K562 (cell line): ENCODE data around the gene PYGO2. TPM values are rescaled to one million over a fixed set of nuclear protein-coding genes. Genes with fewer than 3 reads are reported as not detected.

Source experiments
- ATAC-seq: fragments of 200-7000 bp; cut with Tn5 transposase; 3 replicates; pipeline ENCODE4 v1.9.1; 2020; ENCODE audit warnings: moderate library complexity
- BruUV-seq: library from RNA; stranded (reverse); fragments of 400-500 nt; replicated peaks from 2 replicates; lab custom pipeline; 2021; lab: Mats Ljungman, UMichigan
- CTCF ChIA-PET: fragments of 300-600 bp; formaldehyde crosslinking; extraction: SDS; loops from one replicate; lab custom pipeline; 2021; ENCODE audit warnings: low intra/inter-chr PET ratio; lab: Yijun Ruan, JAX
- POLR2A ChIA-PET: fragments of 300-600, 350-650 bp; sonication (Branson Sonifier 250); formaldehyde crosslinking; extraction: SDS; loops from one replicate; lab custom pipeline; 2021; ENCODE audit warnings: antibody characterized with exemption, inconsistent platforms; lab: Yijun Ruan, JAX
- DNase-seq, 4 experiments: peaks; one replicate each; pipeline versions ENCODE4 v3.0.0 to v3.0.0-alpha.2; 2011 to 2018; ENCODE audit warnings: low spot score in 3 of 4, mixed read lengths in 3 of 4; ENCODE audit errors: extremely low read depth in 1 of 4
- FAIRE-seq: peaks from 2 replicates; lab custom pipeline; 2011; peaks lifted over from hg19 to GRCh38; lab: Jason Lieb, UNC
- H2AFZ ChIP-seq: 2 replicates; pipeline ENCODE4 v1.6.0; 2011; ENCODE audit warnings: low read depth, low read length, control low read depth, inconsistent platforms
- H3K27ac ChIP-seq: fragments of 200-600 bp; 3 replicates; pipeline ENCODE4 v1.8.0; 2011; ENCODE audit warnings: low read depth, mild to moderate bottlenecking, control low read depth, inconsistent platforms, low read length, moderate library complexity, mixed read lengths; ENCODE audit errors: extremely low read depth
- H3K27me3 ChIP-seq, 2 experiments: fragments of 300-600 bp in 1 of 2; 2 replicates in 1 of 2; 3 replicates in 1 of 2; pipeline versions ENCODE4 v1.6.0 to v1.8.0; 2011; ENCODE audit warnings: inconsistent platforms in 2 of 2, low read length in 2 of 2, mild to moderate bottlenecking in 1 of 2, mixed read lengths in 1 of 2, moderate library complexity in 1 of 2; ENCODE audit not compliant: control insufficient read depth in 2 of 2, insufficient read depth in 2 of 2
- H3K36me3 ChIP-seq: fragments of 300-600 bp; 3 replicates; pipeline ENCODE4 v1.8.0; 2011; ENCODE audit warnings: mild to moderate bottlenecking, low read length, inconsistent platforms; ENCODE audit not compliant: control insufficient read depth, insufficient read depth
- H3K4me1 ChIP-seq, 2 experiments: fragments of 200-600 bp in 1 of 2; replicated peaks in 1 of 2; 2 replicates in 1 of 2; 3 replicates in 1 of 2; pipeline versions ENCODE4 v1.5.1 to v1.8.0; 2011; ENCODE audit warnings: inconsistent platforms in 2 of 2, low read length in 2 of 2, mild to moderate bottlenecking in 1 of 2, mixed read lengths in 1 of 2, moderate library complexity in 1 of 2; ENCODE audit not compliant: control insufficient read depth in 2 of 2, insufficient read depth in 2 of 2
- H3K4me2 ChIP-seq: 2 replicates; pipeline ENCODE4 v1.6.1; 2011; ENCODE audit warnings: low read length, control low read depth, inconsistent platforms, mixed read lengths; ENCODE audit not compliant: insufficient read depth
- H3K4me3 ChIP-seq: fragments of 200-600 bp; sonication (generic), shearing (Covaris generic); 2 replicates; pipeline ENCODE4 v1.5.1; 2016; ENCODE audit warnings: control low read depth, inconsistent platforms
- H3K79me2 ChIP-seq: fragments of 200-600 bp; 3 replicates; pipeline ENCODE4 v1.8.0; 2011; ENCODE audit warnings: low read length, inconsistent platforms; ENCODE audit not compliant: control insufficient read depth, insufficient read depth
- H3K9ac ChIP-seq, 2 experiments: 2 replicates each; pipeline versions ENCODE4 v1.6.0 to v1.6.1; 2011; ENCODE audit warnings: low read depth in 2 of 2, low read length in 2 of 2, control low read depth in 1 of 2, inconsistent platforms in 1 of 2, mild to moderate bottlenecking in 1 of 2, mixed read lengths in 1 of 2; ENCODE audit not compliant: insufficient read depth in 1 of 2
- H3K9me1 ChIP-seq: one replicate; pipeline ENCODE4 v1.6.0; 2011; ENCODE audit warnings: inconsistent platforms, mild to moderate bottlenecking, low read length, moderate library complexity; ENCODE audit not compliant: control insufficient read depth, insufficient read depth
- H3K9me3 ChIP-seq: replicated peaks from 2 replicates; pipeline ENCODE4 v1.5.1; 2011; ENCODE audit warnings: low read depth, low read length, inconsistent platforms; ENCODE audit not compliant: control insufficient read depth, insufficient read depth
- H4K20me1 ChIP-seq: replicated peaks from 2 replicates; pipeline ENCODE4 v1.6.1; 2011; ENCODE audit warnings: low read length, inconsistent platforms, mixed read lengths; ENCODE audit not compliant: control insufficient read depth, insufficient read depth
- ARID3A ChIP-seq: IDR thresholded peaks from 2 replicates; pipeline ENCODE4 v1.6.1; 2012; ENCODE audit warnings: low read depth, low read length, improper control_type of control experiment, borderline replicate concordance
- ATF2 ChIP-seq: sonication (generic); formaldehyde crosslinking; IDR thresholded peaks from 2 replicates; pipeline ENCODE4 v1.8.1; 2022; ENCODE audit warnings: missing genetic modification reagents
- EP300 ChIP-seq: IDR thresholded peaks from 2 replicates; pipeline ENCODE4 v1.6.1; 2012; ENCODE audit warnings: low read length, improper control_type of control experiment
- FOXP4 ChIP-seq: sonication (generic); formaldehyde crosslinking; IDR thresholded peaks from 2 replicates; pipeline ENCODE4 v1.8.0; 2022; ENCODE audit warnings: mild to moderate bottlenecking, missing genetic modification reagents, borderline replicate concordance
- MTA1 ChIP-seq: fragments of 450-650 bp; IDR thresholded peaks from 2 replicates; pipeline ENCODE4 v1.6.1; 2017; ENCODE audit warnings: borderline replicate concordance
- POLR2AphosphoS2 ChIP-seq: IDR thresholded peaks from 2 replicates; pipeline ENCODE4 v1.6.1; 2012; ENCODE audit warnings: low read length, improper control_type of control experiment
- SNAPC5 ChIP-seq: fragments of 250-450 bp; sonication (Bioruptor Pico); IDR thresholded peaks from 2 replicates; pipeline ENCODE4 v1.8.0; 2021; ENCODE audit warnings: moderate library complexity, mild to moderate bottlenecking, inconsistent platforms
- USF1 ChIP-seq: sonication (generic); formaldehyde crosslinking; IDR thresholded peaks from 2 replicates; pipeline ENCODE4 v1.9.0; 2022; ENCODE audit warnings: mild to moderate bottlenecking, missing genetic modification reagents
- ZBTB8A ChIP-seq: fragments of 450-650 bp; IDR thresholded peaks from 2 replicates; pipeline ENCODE4 v1.6.1; 2018; ENCODE audit warnings: mild to moderate bottlenecking, moderate library complexity; ENCODE audit not compliant: partially characterized antibody
- ZKSCAN1 ChIP-seq: fragments of 150-350 bp; IDR thresholded peaks from 2 replicates; pipeline ENCODE4 v1.6.1; 2016; ENCODE audit warnings: low read depth, low read length
- ZKSCAN3 ChIP-seq: fragments of 250-450 bp; sonication (Bioruptor Pico); IDR thresholded peaks from 2 replicates; pipeline ENCODE4 v1.4.0; 2020
- ZNF277 ChIP-seq: fragments of 250-450 bp; sonication (Bioruptor Pico); IDR thresholded peaks from 2 replicates; pipeline ENCODE4 v1.8.0; 2022; ENCODE audit warnings: inconsistent platforms, mild to moderate bottlenecking, moderate library complexity, borderline replicate concordance
- WGBS: fragments of 100-300 bp; shearing (Covaris generic); methylation state at CpG from one replicate; pipeline ENCODE4 v1.1.6; 2016; ENCODE audit warnings: low coverage, mixed read lengths; ENCODE audit not compliant: insufficient coverage; ENCODE audit errors: missing lambda C conversion rate; 5-methylcytosine and 5-hydroxymethylcytosine counted together
- in situ Hi-C: fragments of 300-500 bp; cut with MboI; formaldehyde crosslinking; loops from 4 replicates; pipeline ENCODE4 v1.15.0; 2018; ENCODE audit warnings: inconsistent platforms, mixed read lengths
- intact Hi-C: fragments of 100-400 bp; cut with micrococcal nuclease; formaldehyde crosslinking; loops from 2 replicates; pipeline ENCODE4 v1.14.2; 2022
- polyA plus RNA-seq, 8 experiments: library from polyadenylated mRNA; depleted of rRNA in 4 of 8; stranded (reverse) in 5 of 8; unstranded in 3 of 8; fragments of >200 nt; fragmentation: Nextera tagmentation in 2 of 8; fragmentation: Illumina TruSeq in 1 of 8; extraction: Ambion mirVana in 2 of 8; extraction: Trizol in 1 of 8; gene quantifications; 2 replicates each; pipeline versions ENCODE4 v1.2.1 to v1.2.3, GENCODE V29; 2011 to 2014; ENCODE audit warnings: inconsistent platforms in 1 of 8, missing spikeins in 1 of 8
- total RNA-seq, 7 experiments: library from RNA; depleted of rRNA in 6 of 7; stranded (reverse); fragments of >200 nt in 6 of 7; fragmentation: Illumina TruSeq in 2 of 7; extraction: Trizol in 2 of 7; gene quantifications; 2 replicates each; pipeline versions ENCODE4 v1.2.1 to v1.2.3, GENCODE V29; 2011 to 2021; ENCODE audit warnings: low replicate concordance in 1 of 7

The PYGO2 gene
- total and polyA plus RNA-seq, 9 of the 15 experiments (the other 6 are each of a cell fraction or from before 2014, with no cell fraction given) = 8.3 to 36.2 (median 18.2) TPM

- ATAC-seq (peak; percentile 18), DNase-seq (peak; percentile 78 to 85 (median 79)), FAIRE-seq (peak; percentile 29)
- Histone ChIP-seq H3K36me3 (peaks cover 6% of the 10 kb centered on the region; the same call in 2 of the 3 replicates), H3K9me1 (no peaks in the 10 kb centered on the region), H3K4me3 (peak overlapping the region; percentile 71), H3K27ac (peak overlapping the region; percentile 97), H3K27me3 (no peaks in the 10 kb centered on the region), H3K9me3 (no peaks in the 10 kb centered on the region), H3K4me1 (peaks cover 31 to 59% of the 10 kb centered on the region in 2 experiments), H3K4me2 (peak overlapping the region; percentile 98), H3K9ac (peak overlapping the region; percentile 90 to 96), H4K20me1 (no peaks in the 10 kb centered on the region), H3K79me2 (peaks cover 29% of the 10 kb centered on the region), H2AFZ (peak overlapping the region; percentile 70)
- no TSS peak for BruUV-seq
- intact Hi-C loops = loop anchor here (2.0 to 5.0 kb wide), 4 partner anchors 39 to 442 kb away; partner anchors contain the start of genes EFNA3, PYGO2 and UBE2Q1
- ChIA-PET CTCF (interaction anchor here (0.7 to 1.8 kb wide), 6 partner anchors 17 to 1489 kb away, joined by 3 to 6 read pairs (median 4); partner anchors contain the start of gene FLAD1), POLR2A (interaction anchor here (0.6 to 8.2 kb wide), 16 partner anchors 11 to 1073 kb away, joined by 3 to 80 read pairs (median 4); partner anchors contain the start of genes FLAD1 and SHC1)
- 1% methylated on average over 25 of the region's 50 CpGs for WGBS
- in situ Hi-C loops = no loop called here
- TF ChIP-seq ARID3A (no peak), MTA1 (no peak; the same call in 1 of the 2 replicates), ZKSCAN3 (no peak), ATF2 (no peak), ZKSCAN1 (no peak), USF1 (CRISPR knock-in tag) (peak; percentile 72), ZBTB8A (no peak), POLR2AphosphoS2 (no peak), SNAPC5 (CRISPR knock-in tag) (no peak), ZNF277 (no peak), EP300 (no peak), FOXP4 (CRISPR knock-in tag) (no peak; the same call in 1 of the 2 replicates)
These were observed 38.2 kb upstream of the PYGO2 start for GRCh38 chr1:154999571-155000410.
